AG08395 (cell line): ENCODE results near the gene TDRD7.
"Not testable (repeated sequence)": the region's sequence is repeated elsewhere in the genome, so short reads cannot be mapped to it uniquely, and the experiment has no call there.

ENCODE experiments used
- DNase-seq: peaks from one replicate; pipeline ENCODE4 v3.0.0; 2012; ENCODE audit warnings: mixed read lengths, low spot score

TDRD7 gene

DNA sequence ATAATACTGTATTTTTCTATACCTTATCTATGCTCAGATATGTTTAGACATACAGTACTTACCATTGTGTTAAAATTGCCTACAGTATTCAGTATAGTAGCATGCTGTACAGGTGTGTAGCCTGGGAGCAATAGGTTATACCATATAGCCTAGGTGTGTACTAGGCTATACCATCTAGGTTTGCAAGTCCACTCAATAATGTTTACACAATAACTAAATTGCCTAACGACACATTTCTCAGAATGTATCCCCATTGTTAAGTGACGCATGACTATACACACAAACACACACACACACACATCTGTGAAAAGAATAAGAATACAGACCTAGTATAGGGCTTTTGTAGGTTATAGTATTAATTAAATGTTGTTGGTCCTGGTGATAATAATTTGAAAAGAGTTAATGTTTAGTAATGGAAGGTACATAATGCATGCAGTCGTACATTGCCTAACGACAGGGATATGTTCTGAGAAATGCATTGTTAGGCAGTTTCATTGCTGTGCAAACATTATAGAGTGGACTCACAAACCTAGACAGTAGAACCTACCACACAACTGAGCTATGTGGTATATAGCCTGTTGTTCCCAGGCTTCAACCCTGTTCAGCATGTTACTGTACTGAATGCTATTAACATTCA is 13.6 kb downstream of the TDRD7 start:
- no peak for DNase-seq

GRCh38 chr9:97425973-97426336 is 14.1 kb downstream of the TDRD7 start:
- no peak for DNase-seq

GRCh38 chr9:97427885-97428284 is 16.0 kb downstream of the TDRD7 start:
- DNase-seq = no peak

DNA sequence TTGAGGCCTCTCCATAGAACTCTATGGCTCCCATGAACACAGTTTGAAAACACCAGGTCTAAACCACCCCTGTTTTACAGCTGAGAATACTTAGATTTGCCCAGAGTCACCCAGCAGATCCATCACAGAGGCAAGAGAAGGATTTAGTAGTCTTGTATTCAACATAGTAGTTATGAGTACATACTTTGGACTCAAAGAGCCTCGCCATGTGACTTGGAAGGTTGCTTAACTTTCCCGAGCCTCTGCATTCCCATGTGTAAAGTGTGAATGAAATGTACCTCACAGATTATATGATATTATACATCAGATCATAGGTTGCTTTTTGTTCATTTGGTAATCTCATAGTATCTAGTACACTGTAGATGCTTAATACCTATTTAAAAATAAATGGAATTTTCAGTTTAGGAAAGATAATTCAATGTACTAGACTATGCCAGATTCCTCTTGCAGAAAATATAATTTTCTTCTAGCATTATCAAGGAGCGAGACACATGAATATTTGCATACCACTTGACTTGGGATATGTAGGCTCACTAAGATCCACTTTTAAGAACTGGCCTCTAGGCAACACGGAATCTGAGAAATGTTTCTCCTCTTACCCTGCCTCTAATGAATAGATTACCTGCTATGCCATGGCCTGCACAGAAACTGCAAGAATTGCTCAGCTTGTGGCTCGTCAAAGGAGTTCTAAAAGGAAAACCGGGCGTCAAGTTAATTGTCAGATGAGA is 18.6 kb downstream of the TDRD7 start:
- DNase-seq = no peak

DNA sequence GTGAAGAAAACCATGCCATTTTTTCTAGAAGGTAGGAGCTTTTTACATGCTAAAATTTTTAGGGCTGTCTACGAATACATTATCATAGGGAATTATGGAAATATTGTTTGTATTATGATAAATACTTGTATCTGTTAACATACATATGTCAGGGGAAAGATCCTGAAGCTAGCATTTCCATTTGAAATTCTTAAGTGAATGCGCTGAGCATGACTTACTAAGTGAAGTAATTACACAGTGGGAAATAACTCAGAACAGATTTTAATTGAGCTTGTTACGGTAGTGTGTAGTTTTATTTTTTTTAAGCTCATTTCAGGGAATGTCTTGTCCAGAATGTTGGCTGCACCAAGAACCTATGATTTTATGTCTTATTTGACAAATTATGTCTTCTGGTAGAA is 19.1 kb downstream of the TDRD7 start:
- no peak for DNase-seq

GRCh38 chr9:97431549-97432143 is 19.8 kb downstream of the TDRD7 start:
- DNase-seq = no peak

- DNase-seq = no peak
These were observed 25.2 kb downstream of the TDRD7 start for GRCh38 chr9:97437051-97437600.

- DNase-seq = no peak
These were observed 26.4 kb downstream of the TDRD7 start for GRCh38 chr9:97438257-97438656.

GRCh38 chr9:97438666-97439065 is 26.8 kb downstream of the TDRD7 start:
- DNase-seq = no peak

GRCh38 chr9:97440160-97440559 is 28.3 kb downstream of the TDRD7 start:
- no peak for DNase-seq

DNA sequence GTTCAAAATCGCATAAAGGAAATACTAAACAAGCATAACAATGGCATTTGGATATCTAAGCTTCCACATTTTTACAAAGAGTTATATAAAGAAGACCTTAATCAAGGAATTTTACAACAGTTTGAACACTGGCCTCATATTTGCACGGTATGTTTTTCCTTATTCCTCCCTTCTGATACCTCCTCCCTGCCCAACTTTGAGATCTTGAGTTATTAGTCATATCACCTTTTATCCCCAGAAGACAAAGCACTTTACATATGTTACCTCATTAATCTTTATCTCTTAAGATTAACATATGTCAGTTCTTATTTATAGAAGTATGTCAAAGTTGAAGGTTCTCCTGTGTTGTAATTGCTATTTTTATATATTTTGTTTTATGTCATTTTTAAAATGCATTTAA is 29.8 kb downstream of the TDRD7 start:
- no peak for DNase-seq

DNA sequence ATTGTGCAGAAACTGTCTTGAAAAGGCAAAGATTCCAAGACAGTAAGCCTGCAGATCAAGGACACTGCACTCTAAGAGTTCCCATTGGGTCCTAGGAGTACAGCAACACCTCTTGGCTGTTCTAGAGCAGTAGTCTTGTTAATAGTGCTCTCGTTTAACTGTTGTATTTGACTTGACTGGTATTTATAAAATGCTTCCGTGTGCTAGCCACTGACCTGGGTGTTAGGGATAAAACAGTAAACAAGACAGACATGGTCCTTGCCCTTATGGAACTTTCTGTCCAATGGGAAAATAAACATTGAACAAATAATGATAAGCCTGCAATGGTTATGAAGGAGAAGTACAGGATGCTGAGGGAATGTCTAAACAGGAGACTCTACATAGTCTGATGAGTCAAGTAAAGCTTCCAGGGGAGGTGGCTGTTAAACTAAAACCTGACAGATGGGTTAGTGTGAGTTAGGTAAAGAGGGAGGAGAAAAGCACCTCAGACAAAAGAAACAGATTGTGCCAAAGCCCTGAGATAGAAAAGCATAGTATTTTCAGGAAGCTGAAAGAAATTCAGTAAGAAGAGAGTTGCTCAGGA is 33.3 kb downstream of the TDRD7 start:
- no peak for DNase-seq

DNA sequence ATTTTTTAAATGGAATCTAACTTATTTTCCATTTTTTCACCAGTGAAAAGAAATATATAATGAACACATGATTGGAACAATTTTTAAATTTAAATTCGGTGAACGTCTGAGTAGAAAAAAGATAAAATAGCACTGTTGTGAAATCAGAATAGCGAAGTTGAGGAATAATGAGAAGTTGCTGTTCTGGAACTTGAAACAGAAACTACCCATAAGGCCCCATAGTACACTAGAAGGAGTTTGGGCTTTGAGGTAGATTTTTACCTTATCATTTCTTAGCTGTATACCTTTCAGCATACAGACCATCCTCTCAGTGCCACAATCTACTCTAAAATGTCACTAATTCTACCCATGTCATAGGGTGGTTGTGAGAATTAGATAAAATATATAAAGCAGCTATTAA is 35.1 kb downstream of the TDRD7 start:
- no peak for DNase-seq

GRCh38 chr9:97453573-97453972 is 41.7 kb downstream of the TDRD7 start:
- DNase-seq = not testable (repeated sequence)

GRCh38 chr9:97456841-97457240 is 44.9 kb downstream of the TDRD7 start:
- not testable (repeated sequence) for DNase-seq

GRCh38 chr9:97459326-97459725 is 47.4 kb downstream of the TDRD7 start:
- no peak for DNase-seq

DNA sequence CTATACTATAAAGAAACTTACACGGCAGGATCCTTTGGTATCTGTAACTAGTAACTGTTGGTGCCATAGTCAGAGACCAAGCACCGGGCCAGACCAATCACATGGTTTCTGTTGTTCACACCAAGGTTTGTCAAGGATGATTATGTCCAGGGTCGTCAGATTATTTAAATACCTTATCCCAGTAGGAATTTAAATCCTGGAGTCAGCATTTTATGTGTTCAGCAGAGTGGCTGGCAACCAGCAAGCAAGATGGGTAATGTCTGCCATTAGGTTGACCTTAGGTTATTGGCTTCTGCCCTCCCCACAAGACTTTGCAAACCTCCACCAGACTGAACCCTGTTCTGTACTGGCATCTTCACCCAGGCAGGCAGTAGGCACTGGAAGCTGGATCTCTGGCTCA is 50.3 kb downstream of the TDRD7 start:
- no peak for DNase-seq

- no peak for DNase-seq
These were observed 51.0 kb downstream of the TDRD7 start for GRCh38 chr9:97462914-97463313.

GRCh38 chr9:97468658-97469448 is 57.0 kb downstream of the TDRD7 start:
- DNase-seq = peak; percentile 86

GRCh38 chr9:97470076-97470475 is 58.2 kb downstream of the TDRD7 start:
- DNase-seq = no peak

GRCh38 chr9:97473717-97474116 is 61.8 kb downstream of the TDRD7 start:
- DNase-seq = no peak

- DNase-seq = no peak
These were observed 62.6 kb downstream of the TDRD7 start for GRCh38 chr9:97474372-97474925.
